ENCODE data around the gene TMEM135. TPM values are rescaled to one million over a fixed set of nuclear protein-coding genes. Genes with fewer than 3 reads are reported as not detected.
"Not testable (repeated sequence)": the region's sequence is repeated elsewhere in the genome, so short reads cannot be mapped to it uniquely, and the experiment has no call there.

The TMEM135 gene
- total and polyA plus RNA-seq, 2 donors from 2014 or later: 12.0 to 24.6 TPM

- no peaks in the 10 kb centered on the region for H3K36me3 ChIP-seq (ENCODE audit: control insufficient read depth in 2 of 3, insufficient read depth in 3 of 3, low read length in 3 of 3)
- H3K27ac ChIP-seq (ENCODE audit: low read depth in 2 of 2, low read length in 2 of 2): no peak overlapping the region
- FAIRE-seq: no peak
- intact Hi-C loops (cut with DNase I): no loop called here
- H3K4me1 ChIP-seq (ENCODE audit: control insufficient read depth in 2 of 3, insufficient read depth in 2 of 3, low read depth in 1 of 3, low read length in 3 of 3): peaks cover 0 to 4% (median 0%) of the 10 kb centered on the region in 3 donors
- no peak for DNase-seq
- H3K27me3 ChIP-seq (ENCODE audit: control insufficient read depth, insufficient read depth, low read length): no peaks in the 10 kb centered on the region
- no peak overlapping the region for H3K9ac ChIP-seq (ENCODE audit: low read length in 3 of 3)
- no peaks in the 10 kb centered on the region for H3K9me3 ChIP-seq (ENCODE audit: control insufficient read depth in 2 of 3, insufficient read depth in 1 of 3, low read length in 3 of 3)
- no peak for TF ChIP-seq CTCF (IDR thresholded peaks at IDR 0.05; ENCODE audit: borderline replicate concordance, extremely low read depth, insufficient read depth)
- no peak overlapping the region for H3K4me3 ChIP-seq (ENCODE audit: low read length in 3 of 3)
Measured at GRCh38 chr11:87020336-87020735, 17.4 kb upstream of the TMEM135 start.

DNA sequence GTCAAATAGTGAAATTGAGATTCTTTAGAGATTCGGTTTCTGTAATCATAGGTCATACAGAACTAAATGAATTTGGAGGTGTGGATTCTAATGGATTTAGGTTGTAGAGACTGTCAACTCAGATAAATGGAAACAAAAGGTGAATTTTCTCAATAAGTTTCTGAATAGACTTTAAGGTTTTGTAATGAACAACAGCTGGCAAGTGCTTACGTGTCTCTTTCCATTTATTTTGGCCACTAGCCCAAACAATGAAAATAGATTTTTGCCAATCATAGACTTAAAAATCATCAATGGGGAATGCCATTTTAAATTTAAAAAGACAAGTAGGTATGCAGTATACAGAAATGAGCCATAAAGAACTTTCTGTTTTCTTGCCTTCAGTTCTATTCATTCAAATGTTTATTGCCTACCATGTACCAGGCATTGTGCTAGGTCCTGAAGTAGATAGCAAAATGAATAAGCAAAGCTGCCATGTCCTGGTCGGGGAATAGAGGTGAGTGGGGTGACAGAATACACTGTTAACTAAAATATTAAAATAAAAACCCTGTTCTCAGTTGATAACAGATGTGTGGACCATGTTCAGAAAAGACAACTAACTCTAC is 16.9 kb upstream of the TMEM135 start:
- intact Hi-C loops (cut with DNase I): no loop called here
- no peak for FAIRE-seq

DNA sequence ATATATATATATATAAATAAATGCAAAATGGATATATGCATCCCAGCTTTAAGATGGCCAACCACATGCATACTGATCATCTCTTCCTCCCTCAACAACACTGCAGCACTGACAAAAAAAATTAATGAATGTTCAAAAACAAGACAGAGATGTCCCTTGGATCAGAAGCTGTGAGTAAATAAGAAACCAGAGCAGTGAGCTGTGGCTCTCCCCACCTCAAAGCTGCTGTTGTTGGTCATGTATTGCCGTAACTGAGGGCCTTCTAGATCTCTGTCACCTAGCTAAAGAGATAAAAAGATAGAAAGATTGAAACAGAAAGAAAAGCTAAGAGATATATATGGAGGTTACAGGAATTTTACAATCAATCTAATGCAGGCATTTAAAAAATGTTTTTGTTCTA is 15.5 kb upstream of the TMEM135 start:
- H3K27ac ChIP-seq (ENCODE audit: low read depth in 2 of 2, low read length in 2 of 2): no peak overlapping the region
- TF ChIP-seq CTCF (IDR thresholded peaks at IDR 0.05; ENCODE audit: borderline replicate concordance, extremely low read depth, insufficient read depth): no peak
- intact Hi-C loops (cut with DNase I): no loop called here
- H3K9me3 ChIP-seq (ENCODE audit: control insufficient read depth in 2 of 3, insufficient read depth in 1 of 3, low read length in 3 of 3): no peaks in the 10 kb centered on the region
- FAIRE-seq (no peak), DNase-seq (no peak)
- no peak overlapping the region for H3K9ac ChIP-seq (ENCODE audit: low read length in 3 of 3)
- no peaks in the 10 kb centered on the region for H3K36me3 ChIP-seq (ENCODE audit: control insufficient read depth in 2 of 3, insufficient read depth in 3 of 3, low read length in 3 of 3)
- peaks cover 0 to 4% (median 0%) of the 10 kb centered on the region in 3 donors for H3K4me1 ChIP-seq (ENCODE audit: control insufficient read depth in 2 of 3, insufficient read depth in 2 of 3, low read depth in 1 of 3, low read length in 3 of 3)
- no peaks in the 10 kb centered on the region for H3K27me3 ChIP-seq (ENCODE audit: control insufficient read depth, insufficient read depth, low read length)
- H3K4me3 ChIP-seq (ENCODE audit: low read length in 3 of 3): no peak overlapping the region

More for the DNA sequence above, 16.9 kb upstream of the TMEM135 start:
- H3K27me3 ChIP-seq (ENCODE audit: control insufficient read depth, insufficient read depth, low read length): no peaks in the 10 kb centered on the region
- H3K9me3 ChIP-seq (ENCODE audit: control insufficient read depth in 2 of 3, insufficient read depth in 1 of 3, low read length in 3 of 3): no peaks in the 10 kb centered on the region
- H3K36me3 ChIP-seq (ENCODE audit: control insufficient read depth in 2 of 3, insufficient read depth in 3 of 3, low read length in 3 of 3): no peaks in the 10 kb centered on the region
- H3K4me1 ChIP-seq (ENCODE audit: control insufficient read depth in 2 of 3, insufficient read depth in 2 of 3, low read depth in 1 of 3, low read length in 3 of 3): peaks cover 0 to 4% (median 0%) of the 10 kb centered on the region in 3 donors
- no peak overlapping the region for H3K9ac ChIP-seq (ENCODE audit: low read length in 3 of 3)
- TF ChIP-seq CTCF (IDR thresholded peaks at IDR 0.05; ENCODE audit: borderline replicate concordance, extremely low read depth, insufficient read depth): no peak
- no peak overlapping the region for H3K4me3 ChIP-seq (ENCODE audit: low read length in 3 of 3)
- H3K27ac ChIP-seq (ENCODE audit: low read depth in 2 of 2, low read length in 2 of 2): no peak overlapping the region
- no peak for DNase-seq

GRCh38 chr11:87022738-87023137 is 15.0 kb upstream of the TMEM135 start:
- no peak for TF ChIP-seq CTCF (IDR thresholded peaks at IDR 0.05; ENCODE audit: borderline replicate concordance, extremely low read depth, insufficient read depth)
- H3K27ac ChIP-seq (ENCODE audit: low read depth in 2 of 2, low read length in 2 of 2): no peak overlapping the region
- no peaks in the 10 kb centered on the region for H3K36me3 ChIP-seq (ENCODE audit: control insufficient read depth in 2 of 3, insufficient read depth in 3 of 3, low read length in 3 of 3)
- intact Hi-C loops (cut with DNase I): no loop called here
- peaks cover 0 to 4% (median 0%) of the 10 kb centered on the region in 3 donors for H3K4me1 ChIP-seq (ENCODE audit: control insufficient read depth in 2 of 3, insufficient read depth in 2 of 3, low read depth in 1 of 3, low read length in 3 of 3)
- H3K27me3 ChIP-seq (ENCODE audit: control insufficient read depth, insufficient read depth, low read length): no peaks in the 10 kb centered on the region
- H3K9me3 ChIP-seq (ENCODE audit: control insufficient read depth in 2 of 3, insufficient read depth in 1 of 3, low read length in 3 of 3): no peaks in the 10 kb centered on the region
- H3K4me3 ChIP-seq (ENCODE audit: low read length in 3 of 3): no peak overlapping the region
- FAIRE-seq (no peak), DNase-seq (no peak)
- H3K9ac ChIP-seq (ENCODE audit: low read length in 3 of 3): no peak overlapping the region

- intact Hi-C loops (cut with DNase I); FAIRE-seq; H3K4me3 ChIP-seq (ENCODE audit: low read length in 3 of 3); H3K27ac ChIP-seq (ENCODE audit: low read depth in 2 of 2, low read length in 2 of 2); H3K27me3 ChIP-seq (ENCODE audit: control insufficient read depth, insufficient read depth, low read length); H3K9me3 ChIP-seq (ENCODE audit: control insufficient read depth in 2 of 3, insufficient read depth in 1 of 3, low read length in 3 of 3); H3K9ac ChIP-seq (ENCODE audit: low read length in 3 of 3); DNase-seq; H3K36me3 ChIP-seq (ENCODE audit: control insufficient read depth in 2 of 3, insufficient read depth in 3 of 3, low read length in 3 of 3); H3K4me1 ChIP-seq (ENCODE audit: control insufficient read depth in 2 of 3, insufficient read depth in 2 of 3, low read depth in 1 of 3, low read length in 3 of 3): not testable (repeated sequence)
Measured at GRCh38 chr11:87026415-87026814, 11.3 kb upstream of the TMEM135 start.

Data from kidney (tissue), 14 donors.